GM11168 (cell line): ENCODE measurements around the gene WDFY4.
"Not testable (repeated sequence)": the region's sequence is repeated elsewhere in the genome, so short reads cannot be mapped to it uniquely, and the experiment has no call there.

ENCODE experiments used
- in situ Hi-C: fragments of 300-500 bp; cut with MboI; formaldehyde crosslinking; loops from one replicate; pipeline ENCODE4 v1.12.0; 2022; ENCODE audit warnings: low sequenced_read_pairs; ENCODE audit not compliant: unreplicated experiment

Gene WDFY4

DNA sequence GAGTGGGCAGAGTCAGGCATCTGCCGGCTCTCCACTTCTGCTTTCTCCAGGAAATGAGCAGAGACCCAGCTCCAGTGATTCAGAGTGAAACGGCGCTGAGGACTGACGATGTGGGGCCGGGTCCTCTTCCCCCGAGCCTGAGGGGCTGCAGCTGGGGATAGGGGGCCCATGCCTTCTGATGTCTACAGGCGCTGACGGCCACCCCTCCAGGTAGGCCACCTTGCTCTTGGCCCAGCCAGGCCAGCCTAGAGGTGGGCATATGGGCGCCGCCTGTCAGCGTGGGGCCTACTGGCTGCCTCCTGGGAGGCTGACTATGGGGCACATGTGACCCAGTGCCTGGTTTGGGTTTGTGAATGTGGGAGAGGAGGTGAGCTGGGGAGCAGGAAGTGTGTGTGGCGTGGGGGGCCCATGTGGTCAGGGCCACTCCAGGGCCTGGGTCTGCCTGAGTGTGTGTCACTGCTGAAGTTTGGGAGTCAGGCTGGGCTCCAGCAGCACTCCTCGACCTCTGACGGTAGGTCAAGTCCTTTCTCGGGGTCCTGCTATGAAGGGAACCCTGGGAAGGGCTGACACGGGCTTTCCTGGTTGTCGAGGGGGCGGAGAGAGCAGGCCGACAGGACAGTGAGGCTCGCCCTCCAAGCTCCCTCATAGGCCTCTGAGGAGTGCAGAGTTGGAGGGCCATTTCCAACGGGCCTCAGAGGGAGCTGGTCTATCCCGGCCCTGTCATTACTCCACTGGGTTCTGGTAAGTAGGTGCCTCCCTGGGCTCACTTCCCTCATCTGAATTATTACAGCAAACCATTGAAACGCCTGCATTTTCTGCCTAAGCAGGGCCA is at the start of gene WDFY4:
TSS of gene WDFY4 (plus strand) at position 82 of the 832 bp plus-strand sequence. CDS start 24,860 bp downstream, outside the sequence.
- in situ Hi-C loops = no loop called here

DNA sequence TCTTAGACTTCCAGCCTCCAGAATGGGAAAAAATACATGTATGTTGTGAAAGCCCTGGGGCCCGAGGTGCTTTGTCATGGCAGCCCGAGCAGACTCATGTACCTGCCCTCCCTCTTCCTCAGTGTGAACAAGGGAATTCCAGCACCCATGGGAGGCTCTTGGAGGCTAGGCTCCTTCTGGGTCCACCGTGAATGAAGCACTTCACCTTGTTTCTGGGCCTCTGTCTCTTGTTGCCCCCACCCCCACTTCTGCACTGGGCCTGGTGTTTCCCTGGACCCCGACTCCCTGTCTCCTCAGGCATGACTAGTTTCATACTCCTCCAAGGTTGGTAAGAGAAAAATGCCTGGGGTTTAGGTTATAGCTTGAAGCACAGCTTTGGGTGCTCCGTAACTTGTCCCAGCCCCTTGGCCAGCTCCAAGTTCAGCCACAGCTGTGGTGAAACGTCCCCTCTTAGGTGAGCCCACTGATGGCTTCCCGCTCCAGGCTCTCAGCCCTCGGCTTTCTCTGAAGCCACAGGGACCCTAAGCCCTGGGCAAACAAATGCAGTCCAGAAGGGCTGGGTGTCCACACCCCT is 49.6 kb upstream of the WDFY4 start:
- in situ Hi-C loops = no loop called here

DNA sequence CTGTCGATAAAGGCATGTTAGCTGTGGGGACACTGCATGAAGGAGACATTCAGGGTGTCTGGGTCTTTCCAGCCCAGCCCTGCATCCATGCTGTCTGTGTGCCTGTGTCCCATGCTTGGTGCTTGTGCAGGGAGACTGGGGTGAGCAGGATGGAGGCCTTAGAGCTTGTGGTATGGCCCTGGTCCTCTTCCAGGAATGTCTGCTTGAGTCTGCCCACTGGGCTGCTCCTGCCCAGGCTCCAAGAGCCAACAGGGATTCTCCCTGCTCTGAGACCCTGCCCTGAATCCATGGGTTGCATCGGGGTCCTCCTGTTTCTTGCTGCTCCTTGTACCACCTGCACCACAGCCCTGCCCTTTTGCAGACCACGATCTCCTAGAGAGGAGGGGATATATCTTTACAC is 48.4 kb upstream of the WDFY4 start:
- in situ Hi-C loops = no loop called here

DNA sequence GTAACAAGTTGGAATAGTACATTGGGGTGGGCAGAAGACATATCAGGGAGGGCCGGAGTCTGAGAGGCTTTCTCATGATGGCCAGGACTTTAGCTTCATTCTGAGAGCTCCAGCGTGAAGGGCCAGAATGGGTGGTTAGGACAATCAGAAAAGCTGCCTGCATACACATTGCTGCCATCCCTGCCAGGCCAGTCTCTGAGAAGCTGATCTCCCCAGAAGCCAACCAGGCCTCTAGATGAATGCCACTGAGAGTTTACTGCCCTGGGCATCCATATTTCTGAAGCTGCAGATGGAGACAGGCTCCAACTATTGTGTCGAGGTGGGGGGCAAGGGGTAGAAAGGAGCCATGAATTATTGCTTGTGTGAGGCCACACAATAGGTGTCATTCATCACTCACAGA is 47.8 kb upstream of the WDFY4 start:
- in situ Hi-C loops = no loop called here

DNA sequence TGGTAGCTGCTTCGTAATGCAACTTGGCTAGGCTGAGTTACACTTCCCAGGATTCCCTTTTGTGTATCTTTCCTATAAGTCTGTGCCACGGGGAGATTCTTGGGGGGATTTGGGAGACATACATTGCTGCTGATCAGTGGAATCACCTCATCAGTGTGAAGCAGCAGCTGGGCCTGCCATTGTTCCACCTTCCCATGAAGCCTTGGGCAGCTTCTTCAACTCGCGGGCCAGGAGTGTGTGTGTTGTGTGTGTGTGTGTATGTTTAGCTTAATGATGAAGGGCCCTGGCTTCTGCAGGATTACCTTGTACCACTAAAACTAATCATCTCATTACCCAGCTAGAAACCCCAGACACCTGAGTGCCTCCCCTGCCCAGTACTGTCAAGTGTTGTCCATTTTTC is 46.5 kb upstream of the WDFY4 start:
- in situ Hi-C loops = no loop called here

DNA sequence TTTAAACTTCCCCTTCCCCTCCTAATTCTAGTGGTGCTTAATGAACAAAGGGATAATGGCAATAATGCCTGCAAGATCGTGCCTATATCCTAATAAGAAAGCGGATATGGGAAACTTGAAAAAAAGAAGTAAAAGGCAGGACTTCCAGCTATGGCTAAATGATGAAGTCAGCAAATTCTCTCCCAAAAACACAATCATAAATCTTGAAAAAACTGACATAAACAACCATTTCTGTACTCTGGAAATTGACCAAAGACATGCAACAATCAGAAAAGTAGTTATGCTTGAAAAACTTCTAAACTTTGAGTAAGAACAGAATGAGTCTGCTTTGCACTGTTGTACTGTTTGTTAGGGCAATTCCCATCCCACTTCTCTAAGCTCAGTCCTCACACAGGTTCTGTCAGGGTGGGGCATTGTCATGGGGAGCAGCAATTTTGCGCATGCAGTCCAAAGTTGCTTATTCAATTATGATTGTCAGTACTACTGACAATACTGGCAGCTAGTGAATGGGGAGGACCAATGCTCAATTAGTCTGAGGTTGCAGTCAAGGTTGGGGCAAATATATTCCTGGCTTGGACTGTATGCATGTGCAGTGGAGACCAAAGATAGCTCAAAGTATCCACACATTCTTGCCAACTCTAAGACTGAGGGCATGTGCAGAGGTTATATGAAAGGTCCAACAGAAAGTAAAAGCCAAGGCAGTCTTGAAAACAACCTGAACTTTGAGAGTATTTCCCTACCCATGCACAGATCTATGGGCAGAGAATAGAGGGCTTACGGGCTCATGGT is 45.7 kb upstream of the WDFY4 start:
- in situ Hi-C loops = no loop called here

GRCh38 chr10:48639632-48640031 is 45.0 kb upstream of the WDFY4 start:
- in situ Hi-C loops = no loop called here

- in situ Hi-C loops = no loop called here
Measured at GRCh38 chr10:48640326-48640725, 44.3 kb upstream of the WDFY4 start.

- in situ Hi-C loops = not testable (repeated sequence)
Measured at GRCh38 chr10:48641099-48641690, 43.5 kb upstream of the WDFY4 start.

DNA sequence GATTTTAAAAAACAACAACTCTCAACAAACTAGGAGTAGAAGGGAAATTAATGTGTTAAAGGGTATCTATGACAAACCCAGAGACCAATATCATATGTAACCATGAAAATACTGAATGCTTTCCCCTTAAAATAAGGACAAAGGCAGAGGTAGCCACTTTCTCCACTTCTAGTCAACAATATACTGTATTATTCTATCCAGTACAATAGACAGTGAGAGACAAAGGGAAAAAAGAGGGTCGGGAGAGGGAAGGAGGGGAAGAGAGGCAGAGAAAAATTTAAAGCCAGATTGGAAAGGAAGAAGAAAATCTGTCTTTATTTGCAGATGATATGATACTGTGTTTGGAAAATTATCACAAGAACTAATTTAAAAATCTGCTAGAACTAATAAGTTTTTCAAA is 39.1 kb upstream of the WDFY4 start:
- in situ Hi-C loops = no loop called here

GRCh38 chr10:48647073-48647472 is 37.6 kb upstream of the WDFY4 start:
- in situ Hi-C loops = not testable (repeated sequence)

DNA sequence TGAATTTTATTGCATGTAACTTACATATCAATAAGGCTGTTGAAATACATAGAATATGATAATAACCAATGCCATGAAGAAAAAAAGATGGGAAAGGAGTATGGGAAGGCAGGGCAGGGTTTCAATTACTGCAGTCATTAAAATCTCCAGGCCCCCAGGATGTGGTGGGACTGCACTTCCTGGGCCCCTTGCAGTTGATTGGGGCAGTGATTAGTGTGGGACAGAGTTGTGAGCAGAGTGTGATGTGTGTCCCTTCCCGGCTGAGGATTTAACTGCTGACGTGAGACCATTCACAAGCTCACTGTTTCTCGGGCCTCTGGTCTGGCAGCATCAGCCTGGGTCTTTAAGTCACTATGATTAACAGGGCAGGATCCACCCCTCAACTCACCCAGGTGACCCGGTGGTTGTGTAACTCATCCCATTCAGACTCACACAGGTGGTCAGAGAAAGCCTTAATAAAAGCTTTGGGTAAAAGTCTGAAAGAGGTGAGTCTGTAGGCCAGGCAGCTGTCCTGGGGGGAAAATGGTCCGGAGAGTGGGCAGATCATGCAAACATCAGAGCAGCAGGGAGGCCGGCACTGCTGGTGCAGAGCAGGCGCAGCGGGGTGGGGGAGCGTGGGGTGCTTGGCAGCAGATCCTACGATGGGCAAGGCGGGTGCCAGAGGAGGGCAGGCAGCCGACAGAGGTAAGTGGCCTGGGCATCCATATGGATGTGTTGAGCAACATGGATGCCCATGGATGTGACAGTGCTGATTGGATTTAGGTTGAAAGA is 36.3 kb upstream of the WDFY4 start:
- in situ Hi-C loops = no loop called here

GRCh38 chr10:48649349-48649944 is 35.2 kb upstream of the WDFY4 start:
- in situ Hi-C loops = no loop called here

DNA sequence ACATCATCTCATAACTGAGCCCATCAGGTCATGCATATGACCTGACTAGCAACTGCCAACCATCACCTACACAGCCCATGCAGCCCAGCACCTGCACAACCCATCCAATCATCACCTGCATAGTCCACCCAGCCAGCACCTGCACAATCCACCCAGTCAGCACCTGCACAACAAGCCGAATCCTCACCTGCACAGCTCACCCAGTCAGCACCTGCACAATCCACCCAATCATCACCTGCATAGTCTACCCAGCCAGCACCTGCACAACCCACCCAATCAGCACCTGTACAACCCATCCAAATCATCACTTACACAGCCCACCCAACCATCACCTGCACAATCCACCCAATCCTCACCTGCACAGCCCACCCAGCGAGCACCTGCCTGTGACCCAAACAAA is 33.4 kb upstream of the WDFY4 start:
- in situ Hi-C loops = loop anchor here (10.0 kb wide), 1 partner anchor 86 kb away; no protein-coding TSS in a partner anchor

- in situ Hi-C loops = loop anchor here (10.0 kb wide), 1 partner anchor 87 kb away; no protein-coding TSS in a partner anchor
Measured at GRCh38 chr10:48651839-48652238, 32.8 kb upstream of the WDFY4 start.

GRCh38 chr10:48652344-48652743 is 32.3 kb upstream of the WDFY4 start:
- in situ Hi-C loops = loop anchor here (10.0 kb wide), 1 partner anchor 88 kb away; no protein-coding TSS in a partner anchor

- in situ Hi-C loops = loop anchor here (10.0 kb wide), 1 partner anchor 89 kb away; no protein-coding TSS in a partner anchor
Measured at GRCh38 chr10:48653347-48653746, 31.3 kb upstream of the WDFY4 start.

- in situ Hi-C loops = loop anchor here (10.0 kb wide), 1 partner anchor 89 kb away; no protein-coding TSS in a partner anchor
Measured at GRCh38 chr10:48653944-48654698, 30.6 kb upstream of the WDFY4 start.
